ENCODE measurements around the gene LMO4. TPM values are rescaled to one million over a fixed set of nuclear protein-coding genes. Genes with fewer than 3 reads are reported as not detected.

The LMO4 gene
- total RNA-seq, 1 donor from 2014 or later: 53.8 TPM

DNA sequence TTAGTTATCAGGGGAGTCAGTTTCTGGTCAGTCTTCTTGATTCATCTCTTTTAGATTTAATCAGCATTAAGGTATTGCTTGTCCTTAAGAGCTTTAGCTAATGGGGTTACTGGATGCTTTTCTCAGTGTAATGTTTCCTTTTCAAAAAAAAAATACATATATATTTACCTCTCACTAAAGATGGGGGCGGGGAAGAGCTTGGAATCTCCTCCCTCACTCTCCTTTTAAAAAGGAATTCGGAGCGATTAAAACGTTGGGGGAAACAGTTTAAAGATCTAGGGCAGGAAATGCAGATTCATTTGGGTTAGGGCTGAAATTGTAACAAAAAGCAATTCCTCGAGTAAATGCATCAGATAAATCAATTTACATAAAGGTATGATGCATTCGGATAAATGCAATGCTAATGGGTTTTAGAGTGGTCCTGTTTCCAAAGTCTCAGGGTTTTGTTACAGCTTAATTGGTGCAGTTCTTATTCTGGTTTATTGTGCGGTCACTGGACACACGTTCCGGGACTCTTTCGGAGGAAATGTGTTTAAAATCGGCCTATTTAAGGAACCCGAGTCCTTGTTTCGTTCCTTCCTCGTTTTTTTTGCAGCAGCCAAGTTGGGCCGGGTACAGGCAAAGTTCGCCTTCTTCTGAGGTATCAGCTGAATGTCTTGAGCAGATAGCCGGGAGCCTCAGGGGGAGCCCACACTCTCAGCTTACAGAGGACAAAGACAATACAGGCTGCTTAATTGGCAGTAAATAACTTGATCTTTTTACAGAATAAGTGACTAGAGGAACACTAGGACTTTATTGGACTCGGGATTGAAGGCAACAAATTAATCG, 1.6 kb downstream of the LMO4 start:
- peaks cover 47% of the 10 kb centered on the region for H3K4me1 ChIP-seq

DNA sequence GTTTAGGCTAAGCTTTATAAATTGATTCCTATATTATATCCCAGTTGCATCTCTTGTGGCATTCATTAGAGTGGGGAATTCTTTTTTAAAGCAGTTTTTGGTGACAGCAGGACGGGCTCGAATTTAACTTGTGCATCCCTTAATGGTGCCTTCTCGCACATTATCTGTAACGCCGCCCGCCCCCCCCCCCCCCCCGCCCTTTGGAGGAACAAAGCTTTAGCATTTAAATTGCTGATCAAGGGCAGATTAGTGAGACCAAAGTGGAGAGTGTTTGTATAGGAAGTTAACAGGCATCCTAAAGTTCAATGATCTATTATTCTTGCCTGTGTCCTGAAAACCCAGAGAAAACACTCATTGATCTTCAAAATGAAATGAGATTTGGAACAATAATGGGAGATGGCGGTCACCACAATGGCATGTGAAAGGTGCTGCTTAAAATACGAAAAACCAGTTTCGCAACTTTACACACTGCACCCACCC, 2.2 kb downstream of the LMO4 start:
- H3K27ac ChIP-seq: peak overlapping the region; percentile 98
- peak overlapping the region; percentile 73 to 78 for H3K4me3 ChIP-seq
- no peaks in the 10 kb centered on the region for H3K9me3 ChIP-seq
- no peaks in the 10 kb centered on the region for H3K27me3 ChIP-seq
- TF ChIP-seq POLR2A (IDR thresholded peaks at IDR 0.05) (no peak), POLR2AphosphoS5 (IDR thresholded peaks at IDR 0.05; ENCODE audit: insufficient read depth in 1 of 2, low read depth in 1 of 2) (no peak)
- TF ChIP-seq, protein P1, sequence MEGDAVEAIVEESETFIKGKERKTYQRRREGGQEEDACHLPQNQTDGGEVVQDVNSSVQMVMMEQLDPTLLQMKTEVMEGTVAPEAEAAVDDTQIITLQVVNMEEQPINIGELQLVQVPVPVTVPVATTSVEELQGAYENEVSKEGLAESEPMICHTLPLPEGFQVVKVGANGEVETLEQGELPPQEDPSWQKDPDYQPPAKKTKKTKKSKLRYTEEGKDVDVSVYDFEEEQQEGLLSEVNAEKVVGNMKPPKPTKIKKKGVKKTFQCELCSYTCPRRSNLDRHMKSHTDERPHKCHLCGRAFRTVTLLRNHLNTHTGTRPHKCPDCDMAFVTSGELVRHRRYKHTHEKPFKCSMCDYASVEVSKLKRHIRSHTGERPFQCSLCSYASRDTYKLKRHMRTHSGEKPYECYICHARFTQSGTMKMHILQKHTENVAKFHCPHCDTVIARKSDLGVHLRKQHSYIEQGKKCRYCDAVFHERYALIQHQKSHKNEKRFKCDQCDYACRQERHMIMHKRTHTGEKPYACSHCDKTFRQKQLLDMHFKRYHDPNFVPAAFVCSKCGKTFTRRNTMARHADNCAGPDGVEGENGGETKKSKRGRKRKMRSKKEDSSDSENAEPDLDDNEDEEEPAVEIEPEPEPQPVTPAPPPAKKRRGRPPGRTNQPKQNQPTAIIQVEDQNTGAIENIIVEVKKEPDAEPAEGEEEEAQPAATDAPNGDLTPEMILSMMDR (IDR thresholded peaks at IDR 0.05): no peak
- no peak for DNase-seq (ENCODE audit: extremely low spot score in 2 of 2)
- intact Hi-C loops (cut with DNase I): no loop called here
- no peaks in the 10 kb centered on the region for H3K36me3 ChIP-seq
- peaks cover 53% of the 10 kb centered on the region for H3K4me1 ChIP-seq

More for the DNA sequence above, 1.6 kb downstream of the LMO4 start:
- Histone ChIP-seq H3K4me3 (peak overlapping the region; percentile 73 to 78), H3K27me3 (no peaks in the 10 kb centered on the region), H3K36me3 (no peaks in the 10 kb centered on the region), H3K27ac (peak overlapping the region; percentile 98), H3K9me3 (no peaks in the 10 kb centered on the region)
- intact Hi-C loops (cut with DNase I): no loop called here
- no peak for TF ChIP-seq POLR2AphosphoS5 (IDR thresholded peaks at IDR 0.05; ENCODE audit: insufficient read depth in 1 of 2, low read depth in 1 of 2)
- DNase-seq (ENCODE audit: extremely low spot score in 2 of 2): no peak

DNA sequence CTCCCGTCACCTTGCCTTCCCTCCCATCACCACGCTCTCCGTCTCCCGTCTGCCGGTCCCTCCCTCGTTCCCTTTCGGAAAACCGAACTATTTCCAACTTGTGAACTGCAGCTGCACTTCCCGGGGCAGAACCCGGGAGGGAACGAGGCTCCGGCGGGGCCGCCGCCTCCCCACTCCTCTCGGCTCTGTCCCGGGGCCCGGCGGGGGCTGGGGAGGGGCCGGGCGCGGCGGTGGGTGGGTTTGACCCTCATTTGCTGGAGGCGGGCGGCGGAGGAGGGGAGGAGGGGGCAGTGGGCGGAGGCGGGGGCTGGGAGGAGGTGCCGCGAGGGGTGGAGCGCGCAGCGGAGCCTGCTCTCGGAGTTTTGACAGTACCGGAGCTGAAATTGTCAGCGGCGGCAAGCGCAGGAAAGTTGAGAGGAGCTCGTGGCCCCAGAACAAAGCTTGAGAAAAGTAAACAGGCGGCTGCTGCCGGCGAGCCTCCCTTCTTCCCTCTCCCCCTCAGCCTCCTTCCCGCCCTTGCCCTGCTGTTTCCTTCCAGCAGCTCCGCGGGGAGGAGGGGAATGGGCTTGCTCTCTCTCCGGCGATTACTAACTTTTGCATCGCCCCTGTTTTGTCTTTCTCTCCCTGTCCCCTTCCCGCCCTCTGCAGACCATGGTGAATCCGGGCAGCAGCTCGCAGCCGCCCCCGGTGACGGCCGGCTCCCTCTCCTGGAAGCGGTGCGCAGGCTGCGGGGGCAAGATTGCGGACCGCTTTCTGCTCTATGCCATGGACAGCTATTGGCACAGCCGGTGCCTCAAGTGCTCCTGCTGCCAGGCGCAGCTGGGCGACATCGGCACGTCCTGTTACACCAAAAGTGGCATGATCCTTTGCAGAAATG, 2.9 kb downstream of the LMO4 start:
- no peak for DNase-seq (ENCODE audit: extremely low spot score in 2 of 2)
- H3K4me3 ChIP-seq: peak overlapping the region; percentile 73 to 78
- H3K27ac ChIP-seq: peak overlapping the region; percentile 98
- TF ChIP-seq, protein P1 (IDR thresholded peaks at IDR 0.05): no peak
- TF ChIP-seq POLR2AphosphoS5 (IDR thresholded peaks at IDR 0.05; ENCODE audit: insufficient read depth in 1 of 2, low read depth in 1 of 2) (peak; percentile 57 to 84), POLR2A (IDR thresholded peaks at IDR 0.05) (peak in 1 of 2 donors; percentile 60)
- peaks cover 54% of the 10 kb centered on the region for H3K4me1 ChIP-seq
- H3K27me3 ChIP-seq: no peaks in the 10 kb centered on the region
- intact Hi-C loops (cut with DNase I): no loop called here
- no peaks in the 10 kb centered on the region for H3K36me3 ChIP-seq
- no peaks in the 10 kb centered on the region for H3K9me3 ChIP-seq

DNA sequence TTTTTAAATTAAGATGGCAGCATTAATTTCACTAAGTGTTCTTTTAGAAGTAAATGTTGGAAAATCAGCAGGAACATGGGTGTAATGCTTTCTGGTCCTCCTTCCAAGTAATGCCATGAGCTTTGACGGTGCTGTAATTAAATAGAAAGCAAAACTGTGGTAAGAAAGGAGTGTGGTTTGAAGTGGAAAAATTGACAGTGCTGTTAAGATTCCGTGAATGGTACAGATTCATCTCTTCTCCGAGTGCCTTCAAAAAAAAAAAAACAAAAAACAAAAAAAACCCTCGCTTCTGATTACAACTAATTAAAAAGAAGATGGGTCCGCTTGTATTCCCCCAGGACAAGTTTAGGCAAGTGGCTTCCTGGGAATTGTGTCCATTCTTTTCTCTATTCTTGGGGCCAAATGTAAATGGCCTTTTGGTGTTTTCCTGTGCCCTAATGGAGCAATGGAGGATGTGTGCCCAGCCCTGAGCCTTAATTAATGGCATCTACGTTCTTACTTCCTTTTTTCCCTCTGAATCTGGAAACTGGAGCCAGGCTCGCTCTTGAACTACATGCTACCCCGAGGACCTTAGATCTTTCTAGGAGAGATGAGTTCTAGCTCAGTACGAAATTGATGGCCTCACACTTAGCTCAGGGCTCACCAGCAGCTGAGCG, 5.1 kb downstream of the LMO4 start:
- H3K27ac ChIP-seq: peak overlapping the region; percentile 79
- H3K9me3 ChIP-seq: no peaks in the 10 kb centered on the region
- H3K36me3 ChIP-seq: no peaks in the 10 kb centered on the region
- H3K4me1 ChIP-seq: peaks cover 64% of the 10 kb centered on the region
- no peak for DNase-seq (ENCODE audit: extremely low spot score in 2 of 2)
- TF ChIP-seq POLR2AphosphoS5 (IDR thresholded peaks at IDR 0.05; ENCODE audit: insufficient read depth in 1 of 2, low read depth in 1 of 2): no peak
- no peak for TF ChIP-seq POLR2A (IDR thresholded peaks at IDR 0.05)
- TF ChIP-seq, protein P1 (IDR thresholded peaks at IDR 0.05): no peak
- intact Hi-C loops (cut with DNase I): no loop called here
- no peaks in the 10 kb centered on the region for H3K27me3 ChIP-seq
- peak overlapping the region; percentile 52 to 73 for H3K4me3 ChIP-seq

Measured in vagina (tissue), 2 donors.